Muscle layer of duodenum (tissue), 2 donors: ENCODE measurements around the gene EFL1.

ENCODE experiments used
- H3K27ac ChIP-seq: one replicate; pipeline ENCODE4 v1.7.0; 2013; ENCODE audit warnings: mild to moderate bottlenecking, low read length
- H3K27me3 ChIP-seq: one replicate; pipeline ENCODE4 v1.7.0; 2013; ENCODE audit warnings: low read depth, mild to moderate bottlenecking, control low read depth, low read length
- H3K36me3 ChIP-seq, 2 donors: one replicate each; pipeline ENCODE4 v1.7.0; 2013; ENCODE audit warnings: low read length in 2 of 2, control low read depth in 1 of 2, mild to moderate bottlenecking in 1 of 2; ENCODE audit not compliant: insufficient read depth in 2 of 2, control insufficient read depth in 1 of 2
- H3K4me1 ChIP-seq, 2 donors: one replicate each; pipeline ENCODE4 v1.7.0; 2013; ENCODE audit warnings: low read length in 2 of 2, mild to moderate bottlenecking in 2 of 2, control low read depth in 1 of 2, moderate library complexity in 1 of 2; ENCODE audit not compliant: insufficient read depth in 2 of 2, control insufficient read depth in 1 of 2
- H3K4me3 ChIP-seq, 2 donors: one replicate each; pipeline ENCODE4 v1.7.0; 2013; ENCODE audit warnings: low read length in 2 of 2, low read depth in 1 of 2, mild to moderate bottlenecking in 1 of 2
- H3K9me3 ChIP-seq, 2 donors: one replicate each; pipeline ENCODE4 v1.7.0; 2013; ENCODE audit warnings: low read length in 2 of 2, control low read depth in 1 of 2, mild to moderate bottlenecking in 1 of 2; ENCODE audit not compliant: control insufficient read depth in 1 of 2
- donor health status: healthy.

The EFL1 gene

GRCh38 chr15:82143390-82144385 lies 118.8 kb downstream of the EFL1 start:
- H3K4me3 ChIP-seq: no peak overlapping the region
- no peak overlapping the region for H3K27ac ChIP-seq
- H3K9me3 ChIP-seq: no peaks in the 10 kb centered on the region
- no peaks in the 10 kb centered on the region for H3K4me1 ChIP-seq
- peaks cover under 1 to 8% of the 10 kb centered on the region in 2 donors for H3K36me3 ChIP-seq
- H3K27me3 ChIP-seq: no peaks in the 10 kb centered on the region

GRCh38 chr15:82140886-82141285 lies 121.6 kb downstream of the EFL1 start:
- Histone ChIP-seq H3K36me3 (peaks cover 5 to 21% of the 10 kb centered on the region in 2 donors), H3K4me1 (no peaks in the 10 kb centered on the region)

GRCh38 chr15:82139823-82140268 lies 122.7 kb downstream of the EFL1 start:
- Histone ChIP-seq H3K36me3 (peaks cover 8 to 21% of the 10 kb centered on the region in 2 donors), H3K27ac (no peak overlapping the region)

More at GRCh38 chr15:82140886-82141285, 121.6 kb downstream of the EFL1 start:
- no peaks in the 10 kb centered on the region for H3K9me3 ChIP-seq
- no peaks in the 10 kb centered on the region for H3K27me3 ChIP-seq
- no peak overlapping the region for H3K27ac ChIP-seq
- no peak overlapping the region for H3K4me3 ChIP-seq

GRCh38 chr15:82138306-82138705 lies 124.2 kb downstream of the EFL1 start:
- Histone ChIP-seq H3K36me3 (peaks cover 8 to 16% of the 10 kb centered on the region in 2 donors), H3K27me3 (no peaks in the 10 kb centered on the region), H3K4me1 (no peaks in the 10 kb centered on the region), H3K27ac (no peak overlapping the region), H3K4me3 (no peak overlapping the region), H3K9me3 (no peaks in the 10 kb centered on the region)

More at GRCh38 chr15:82139823-82140268, 122.7 kb downstream of the EFL1 start:
- Histone ChIP-seq H3K4me1 (no peaks in the 10 kb centered on the region), H3K4me3 (no peak overlapping the region), H3K27me3 (no peaks in the 10 kb centered on the region), H3K9me3 (no peaks in the 10 kb centered on the region)

- Histone ChIP-seq H3K27ac (no peak overlapping the region), H3K36me3 (peaks cover 8 to 16% of the 10 kb centered on the region in 2 donors), H3K4me3 (no peak overlapping the region), H3K4me1 (no peaks in the 10 kb centered on the region), H3K27me3 (no peaks in the 10 kb centered on the region), H3K9me3 (no peaks in the 10 kb centered on the region)
Measured at GRCh38 chr15:82137261-82137660, 125.3 kb downstream of the EFL1 start.

GRCh38 chr15:82136120-82136519 lies 126.4 kb downstream of the EFL1 start:
- no peak overlapping the region for H3K27ac ChIP-seq
- H3K4me1 ChIP-seq: no peaks in the 10 kb centered on the region
- no peak overlapping the region for H3K4me3 ChIP-seq
- H3K9me3 ChIP-seq: no peaks in the 10 kb centered on the region
- H3K36me3 ChIP-seq: peaks cover 12 to 16% of the 10 kb centered on the region in 2 donors
- H3K27me3 ChIP-seq: no peaks in the 10 kb centered on the region

- no peak overlapping the region for H3K4me3 ChIP-seq
- H3K4me1 ChIP-seq: no peaks in the 10 kb centered on the region
- no peaks in the 10 kb centered on the region for H3K9me3 ChIP-seq
- no peaks in the 10 kb centered on the region for H3K27me3 ChIP-seq
- no peak overlapping the region for H3K27ac ChIP-seq
- peaks cover 12 to 16% of the 10 kb centered on the region in 2 donors for H3K36me3 ChIP-seq
Measured at GRCh38 chr15:82135638-82136037, 126.9 kb downstream of the EFL1 start.

- Histone ChIP-seq H3K4me3 (no peak overlapping the region), H3K9me3 (no peaks in the 10 kb centered on the region), H3K36me3 (peaks cover 12 to 16% of the 10 kb centered on the region in 2 donors), H3K27ac (no peak overlapping the region), H3K27me3 (no peaks in the 10 kb centered on the region), H3K4me1 (peaks cover 0 to 5% of the 10 kb centered on the region in 2 donors)
Measured at GRCh38 chr15:82134461-82134860, 128.1 kb downstream of the EFL1 start.

GRCh38 chr15:82133251-82133650 lies 129.3 kb downstream of the EFL1 start:
- H3K4me3 ChIP-seq: no peak overlapping the region
- H3K4me1 ChIP-seq: peaks cover 0 to 5% of the 10 kb centered on the region in 2 donors
- no peak overlapping the region for H3K27ac ChIP-seq
- no peaks in the 10 kb centered on the region for H3K9me3 ChIP-seq
- peaks cover 13 to 18% of the 10 kb centered on the region in 2 donors for H3K36me3 ChIP-seq
- H3K27me3 ChIP-seq: no peaks in the 10 kb centered on the region

- H3K9me3 ChIP-seq: no peaks in the 10 kb centered on the region
- H3K27ac ChIP-seq: no peak overlapping the region
- H3K4me1 ChIP-seq: peaks cover 0 to 5% of the 10 kb centered on the region in 2 donors
- peaks cover 12 to 14% of the 10 kb centered on the region in 2 donors for H3K36me3 ChIP-seq
- H3K27me3 ChIP-seq: no peaks in the 10 kb centered on the region
- no peak overlapping the region for H3K4me3 ChIP-seq
Measured at GRCh38 chr15:82132742-82133141, 129.8 kb downstream of the EFL1 start.

GRCh38 chr15:82132096-82132495 lies 130.4 kb downstream of the EFL1 start:
- H3K4me1 ChIP-seq: peaks cover 0 to 5% of the 10 kb centered on the region in 2 donors
- H3K27ac ChIP-seq: no peak overlapping the region
- H3K9me3 ChIP-seq: no peaks in the 10 kb centered on the region
- H3K27me3 ChIP-seq: no peaks in the 10 kb centered on the region
- H3K4me3 ChIP-seq: no peak overlapping the region
- peaks cover 8 to 12% of the 10 kb centered on the region in 2 donors for H3K36me3 ChIP-seq
